ENCODE data around the gene ASXL3.

- TF ChIP-seq, protein P1, sequence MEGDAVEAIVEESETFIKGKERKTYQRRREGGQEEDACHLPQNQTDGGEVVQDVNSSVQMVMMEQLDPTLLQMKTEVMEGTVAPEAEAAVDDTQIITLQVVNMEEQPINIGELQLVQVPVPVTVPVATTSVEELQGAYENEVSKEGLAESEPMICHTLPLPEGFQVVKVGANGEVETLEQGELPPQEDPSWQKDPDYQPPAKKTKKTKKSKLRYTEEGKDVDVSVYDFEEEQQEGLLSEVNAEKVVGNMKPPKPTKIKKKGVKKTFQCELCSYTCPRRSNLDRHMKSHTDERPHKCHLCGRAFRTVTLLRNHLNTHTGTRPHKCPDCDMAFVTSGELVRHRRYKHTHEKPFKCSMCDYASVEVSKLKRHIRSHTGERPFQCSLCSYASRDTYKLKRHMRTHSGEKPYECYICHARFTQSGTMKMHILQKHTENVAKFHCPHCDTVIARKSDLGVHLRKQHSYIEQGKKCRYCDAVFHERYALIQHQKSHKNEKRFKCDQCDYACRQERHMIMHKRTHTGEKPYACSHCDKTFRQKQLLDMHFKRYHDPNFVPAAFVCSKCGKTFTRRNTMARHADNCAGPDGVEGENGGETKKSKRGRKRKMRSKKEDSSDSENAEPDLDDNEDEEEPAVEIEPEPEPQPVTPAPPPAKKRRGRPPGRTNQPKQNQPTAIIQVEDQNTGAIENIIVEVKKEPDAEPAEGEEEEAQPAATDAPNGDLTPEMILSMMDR (IDR thresholded peaks at IDR 0.05; ENCODE audit: low read depth, low read length, missing input control), result no peak
- TF ChIP-seq REST (IDR thresholded peaks at IDR 0.05) (no peak), ZBTB33 (IDR thresholded peaks at IDR 0.05) (no peak), FOXA1 (IDR thresholded peaks at IDR 0.05) (no peak), EGR1 (IDR thresholded peaks at IDR 0.05; ENCODE audit: low read depth in 2 of 2) (no peak), MAX (IDR thresholded peaks at IDR 0.05) (no peak), TAF1 (conservative IDR thresholded peaks at IDR 0.05) (no peak)
Measured at GRCh38 chr18:33708876-33709275, 130.9 kb downstream of the ASXL3 start.

Data from liver (tissue), 3 donors.